ENCODE measurements around the gene CPEB3.

The CPEB3 gene

GRCh38 chr10:92024700-92025099, 266.2 kb downstream of the CPEB3 start:
- no peak for DNase-seq

- no peak for DNase-seq
These were observed 276.3 kb downstream of the CPEB3 start for GRCh38 chr10:92014620-92015019.

- no peak for DNase-seq
These were observed 279.2 kb downstream of the CPEB3 start for GRCh38 chr10:92011560-92012214.

GRCh38 chr10:92010047-92010735, 280.7 kb downstream of the CPEB3 start:
- no peak for DNase-seq

GRCh38 chr10:92009445-92009844, 281.4 kb downstream of the CPEB3 start:
- DNase-seq = no peak

- no peak for DNase-seq
These were observed 284.9 kb downstream of the CPEB3 start for GRCh38 chr10:92005978-92006377.

- no peak for DNase-seq
These were observed 287.6 kb downstream of the CPEB3 start for GRCh38 chr10:92003258-92003657.

GRCh38 chr10:92001995-92002394, 288.9 kb downstream of the CPEB3 start:
- DNase-seq = no peak

GRCh38 chr10:92001581-92001980, 289.3 kb downstream of the CPEB3 start:
- DNase-seq = no peak
